ENCODE measurements around the gene TAT. TPM values are rescaled to one million over a fixed set of nuclear protein-coding genes. Genes with fewer than 3 reads are reported as not detected.
"Not testable (repeated sequence)": the region's sequence is repeated elsewhere in the genome, so short reads cannot be mapped to it uniquely, and the experiment has no call there.

The TAT gene
- total and polyA plus RNA-seq, 4 donors: 10.6 to 540 (median 433) TPM

DNA sequence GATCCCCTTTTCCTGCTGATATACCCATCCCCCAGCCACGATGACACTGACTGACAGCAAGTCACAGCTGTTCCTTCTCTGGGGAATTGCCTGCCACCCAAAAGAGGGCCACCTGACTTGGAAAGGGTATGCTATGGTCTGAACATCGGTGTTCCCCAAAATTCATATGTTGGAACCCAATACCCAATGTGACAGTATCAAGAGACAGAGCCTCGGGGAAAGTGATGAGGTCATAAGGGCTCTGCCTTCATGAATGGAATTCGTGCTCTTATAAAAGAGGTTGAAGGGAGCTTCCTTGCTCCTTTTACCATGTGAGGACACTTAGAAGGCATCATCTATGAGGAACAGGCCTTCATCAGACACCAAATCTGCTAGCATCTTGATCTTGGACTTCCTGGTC lies 41.5 kb upstream of the TAT start:
- no peak overlapping the region for H3K27ac ChIP-seq (ENCODE audit: low read depth in 1 of 2, low read length in 2 of 2)
- H3K4me3 ChIP-seq (ENCODE audit: low read depth in 1 of 3, low read length in 3 of 3): no peak overlapping the region
- no peaks in the 10 kb centered on the region for H3K36me3 ChIP-seq (ENCODE audit: control insufficient read depth in 4 of 4, insufficient read depth in 3 of 4, low read depth in 1 of 4, low read length in 3 of 4)
- peaks cover 0 to 4% (median 1%) of the 10 kb centered on the region in 4 donors for H3K4me1 ChIP-seq (ENCODE audit: control insufficient read depth in 4 of 4, insufficient read depth in 4 of 4, low read length in 3 of 4)
- DNase-seq (ENCODE audit: low spot score): no peak
- H3K9me3 ChIP-seq (ENCODE audit: control insufficient read depth in 4 of 4, low read length in 3 of 4): no peaks in the 10 kb centered on the region
- TF ChIP-seq, protein P1, sequence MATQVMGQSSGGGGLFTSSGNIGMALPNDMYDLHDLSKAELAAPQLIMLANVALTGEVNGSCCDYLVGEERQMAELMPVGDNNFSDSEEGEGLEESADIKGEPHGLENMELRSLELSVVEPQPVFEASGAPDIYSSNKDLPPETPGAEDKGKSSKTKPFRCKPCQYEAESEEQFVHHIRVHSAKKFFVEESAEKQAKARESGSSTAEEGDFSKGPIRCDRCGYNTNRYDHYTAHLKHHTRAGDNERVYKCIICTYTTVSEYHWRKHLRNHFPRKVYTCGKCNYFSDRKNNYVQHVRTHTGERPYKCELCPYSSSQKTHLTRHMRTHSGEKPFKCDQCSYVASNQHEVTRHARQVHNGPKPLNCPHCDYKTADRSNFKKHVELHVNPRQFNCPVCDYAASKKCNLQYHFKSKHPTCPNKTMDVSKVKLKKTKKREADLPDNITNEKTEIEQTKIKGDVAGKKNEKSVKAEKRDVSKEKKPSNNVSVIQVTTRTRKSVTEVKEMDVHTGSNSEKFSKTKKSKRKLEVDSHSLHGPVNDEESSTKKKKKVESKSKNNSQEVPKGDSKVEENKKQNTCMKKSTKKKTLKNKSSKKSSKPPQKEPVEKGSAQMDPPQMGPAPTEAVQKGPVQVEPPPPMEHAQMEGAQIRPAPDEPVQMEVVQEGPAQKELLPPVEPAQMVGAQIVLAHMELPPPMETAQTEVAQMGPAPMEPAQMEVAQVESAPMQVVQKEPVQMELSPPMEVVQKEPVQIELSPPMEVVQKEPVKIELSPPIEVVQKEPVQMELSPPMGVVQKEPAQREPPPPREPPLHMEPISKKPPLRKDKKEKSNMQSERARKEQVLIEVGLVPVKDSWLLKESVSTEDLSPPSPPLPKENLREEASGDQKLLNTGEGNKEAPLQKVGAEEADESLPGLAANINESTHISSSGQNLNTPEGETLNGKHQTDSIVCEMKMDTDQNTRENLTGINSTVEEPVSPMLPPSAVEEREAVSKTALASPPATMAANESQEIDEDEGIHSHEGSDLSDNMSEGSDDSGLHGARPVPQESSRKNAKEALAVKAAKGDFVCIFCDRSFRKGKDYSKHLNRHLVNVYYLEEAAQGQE (IDR thresholded peaks at IDR 0.05): no peak
- TF ChIP-seq, protein P2, sequence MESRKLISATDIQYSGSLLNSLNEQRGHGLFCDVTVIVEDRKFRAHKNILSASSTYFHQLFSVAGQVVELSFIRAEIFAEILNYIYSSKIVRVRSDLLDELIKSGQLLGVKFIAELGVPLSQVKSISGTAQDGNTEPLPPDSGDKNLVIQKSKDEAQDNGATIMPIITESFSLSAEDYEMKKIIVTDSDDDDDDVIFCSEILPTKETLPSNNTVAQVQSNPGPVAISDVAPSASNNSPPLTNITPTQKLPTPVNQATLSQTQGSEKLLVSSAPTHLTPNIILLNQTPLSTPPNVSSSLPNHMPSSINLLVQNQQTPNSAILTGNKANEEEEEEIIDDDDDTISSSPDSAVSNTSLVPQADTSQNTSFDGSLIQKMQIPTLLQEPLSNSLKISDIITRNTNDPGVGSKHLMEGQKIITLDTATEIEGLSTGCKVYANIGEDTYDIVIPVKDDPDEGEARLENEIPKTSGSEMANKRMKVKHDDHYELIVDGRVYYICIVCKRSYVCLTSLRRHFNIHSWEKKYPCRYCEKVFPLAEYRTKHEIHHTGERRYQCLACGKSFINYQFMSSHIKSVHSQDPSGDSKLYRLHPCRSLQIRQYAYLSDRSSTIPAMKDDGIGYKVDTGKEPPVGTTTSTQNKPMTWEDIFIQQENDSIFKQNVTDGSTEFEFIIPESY (IDR thresholded peaks at IDR 0.05): no peak
- TF ChIP-seq SP1 (IDR thresholded peaks at IDR 0.05): no peak
- TF ChIP-seq EGR1 (IDR thresholded peaks at IDR 0.05; ENCODE audit: low read depth in 2 of 2): no peak
- no peak for TF ChIP-seq RAD21 (IDR thresholded peaks at IDR 0.05)
- TF ChIP-seq JUND (IDR thresholded peaks at IDR 0.05): no peak
- TF ChIP-seq HNF4A (conservative IDR thresholded peaks at IDR 0.05): no peak
- TF ChIP-seq HNF4G (IDR thresholded peaks at IDR 0.05): no peak
- WGBS: 83% methylated on average over 4 of the region's 4 CpGs
- H3K27me3 ChIP-seq (ENCODE audit: control insufficient read depth in 4 of 4, insufficient read depth in 4 of 4, low read length in 3 of 4): no peaks in the 10 kb centered on the region
- H3K9ac ChIP-seq (ENCODE audit: low read depth in 1 of 2, low read length in 2 of 2): no peak overlapping the region

DNA sequence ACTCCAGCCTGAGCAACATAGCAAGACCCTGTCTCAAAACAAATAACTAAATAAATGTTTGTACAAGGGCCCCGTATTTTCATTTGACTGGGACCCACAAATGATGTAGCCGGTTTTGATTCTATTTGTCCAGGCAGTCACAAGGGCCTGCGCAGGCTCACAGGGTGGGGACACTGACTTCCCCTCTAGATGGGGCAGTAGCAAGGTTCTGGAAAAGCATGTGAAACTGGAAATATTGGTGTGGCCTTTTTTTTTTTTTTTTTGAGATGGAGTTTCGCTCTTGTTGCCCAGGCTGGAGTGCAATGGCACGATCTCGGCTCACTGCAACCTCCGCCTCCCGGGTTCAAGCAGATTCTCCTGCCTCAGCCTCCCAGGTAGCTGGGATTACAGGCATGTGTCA lies 38.1 kb upstream of the TAT start:
- not testable (repeated sequence) for H3K4me3 ChIP-seq (ENCODE audit: low read depth in 1 of 3, low read length in 3 of 3); H3K27ac ChIP-seq (ENCODE audit: low read depth in 1 of 2, low read length in 2 of 2); H3K9me3 ChIP-seq (ENCODE audit: control insufficient read depth in 4 of 4, low read length in 3 of 4); DNase-seq (ENCODE audit: low spot score); H3K9ac ChIP-seq (ENCODE audit: low read depth in 1 of 2, low read length in 2 of 2); H3K36me3 ChIP-seq (ENCODE audit: control insufficient read depth in 4 of 4, insufficient read depth in 3 of 4, low read depth in 1 of 4, low read length in 3 of 4); H3K27me3 ChIP-seq (ENCODE audit: control insufficient read depth in 4 of 4, insufficient read depth in 4 of 4, low read length in 3 of 4)
- 92% methylated on average over 8 of the region's 8 CpGs for WGBS
- H3K4me1 ChIP-seq (ENCODE audit: control insufficient read depth in 4 of 4, insufficient read depth in 4 of 4, low read length in 3 of 4): peaks cover 1 to 11% (median 8%) of the 10 kb centered on the region in 4 donors

DNA sequence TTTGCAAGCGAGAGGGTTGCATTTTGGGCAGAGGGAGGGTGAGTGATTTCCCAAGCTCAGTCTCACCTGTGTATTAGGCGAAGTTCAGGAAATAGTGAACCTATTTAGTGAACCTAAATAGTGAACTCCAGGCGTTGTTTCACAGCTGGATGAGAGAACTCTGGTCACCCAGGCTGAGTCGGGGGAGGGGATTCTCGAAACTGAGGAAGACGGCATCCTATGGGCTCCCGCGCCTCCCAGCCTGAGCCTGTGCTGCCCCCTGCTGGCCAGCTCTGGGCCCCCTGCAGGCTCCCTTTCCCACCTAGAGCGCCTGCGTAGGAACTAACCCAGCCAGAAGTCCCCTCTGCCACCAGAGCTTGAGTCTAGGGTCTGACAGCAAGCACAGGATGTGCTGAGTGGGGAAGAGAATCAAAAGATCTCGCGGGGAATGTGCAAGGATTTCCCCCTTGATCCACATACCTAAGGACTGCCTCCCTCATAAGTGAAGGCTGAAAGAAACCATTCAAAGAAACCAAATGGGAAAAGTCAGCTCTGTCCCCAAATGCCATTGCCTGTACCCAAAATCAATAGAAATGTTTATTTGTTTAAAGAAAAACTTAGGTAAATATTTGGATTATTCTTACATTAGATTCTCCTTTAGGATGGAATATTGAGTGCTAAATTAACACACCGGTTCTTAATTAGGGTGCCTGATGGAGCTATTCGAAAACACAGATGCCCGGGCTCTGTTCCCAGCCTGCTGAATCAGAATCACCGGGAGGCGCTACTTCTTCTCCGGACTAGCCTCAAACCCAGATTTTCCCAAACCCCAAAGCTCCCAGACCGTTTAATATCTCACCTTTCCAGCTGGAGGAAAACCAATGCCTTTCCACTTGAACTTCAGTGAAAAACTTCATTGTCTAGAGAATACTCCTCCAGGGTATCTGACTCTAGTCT lies 34.3 kb upstream of the TAT start:
- peaks cover 1 to 11% (median 8%) of the 10 kb centered on the region in 4 donors for H3K4me1 ChIP-seq (ENCODE audit: control insufficient read depth in 4 of 4, insufficient read depth in 4 of 4, low read length in 3 of 4)
- DNase-seq (ENCODE audit: low spot score): peak; percentile 83
- H3K9ac ChIP-seq (ENCODE audit: low read depth in 1 of 2, low read length in 2 of 2): no peak overlapping the region
- H3K9me3 ChIP-seq (ENCODE audit: control insufficient read depth in 4 of 4, low read length in 3 of 4): no peaks in the 10 kb centered on the region
- WGBS: 10% methylated on average over 19 of the region's 19 CpGs
- no peaks in the 10 kb centered on the region for H3K27me3 ChIP-seq (ENCODE audit: control insufficient read depth in 4 of 4, insufficient read depth in 4 of 4, low read length in 3 of 4)
- no peak overlapping the region for H3K27ac ChIP-seq (ENCODE audit: low read depth in 1 of 2, low read length in 2 of 2)
- H3K4me3 ChIP-seq (ENCODE audit: low read depth in 1 of 3, low read length in 3 of 3): peak overlapping the region in 1 of 3 donors; percentile 7
- H3K36me3 ChIP-seq (ENCODE audit: control insufficient read depth in 4 of 4, insufficient read depth in 3 of 4, low read depth in 1 of 4, low read length in 3 of 4): no peaks in the 10 kb centered on the region
- TF ChIP-seq GABPA (IDR thresholded peaks at IDR 0.05 in 1 of 2, conservative IDR thresholded peaks at IDR 0.05 in 1 of 2) (no peak), FOXA2 (IDR thresholded peaks at IDR 0.05) (no peak), YY1 (IDR thresholded peaks at IDR 0.05) (no peak), TAF1 (conservative IDR thresholded peaks at IDR 0.05) (no peak), FOXA1 (IDR thresholded peaks at IDR 0.05) (peak; percentile 12), NR2F2 (IDR thresholded peaks at IDR 0.05) (no peak), SP1 (IDR thresholded peaks at IDR 0.05) (peak; percentile 36), RAD21 (IDR thresholded peaks at IDR 0.05) (peak; percentile 96 to 98), JUND (IDR thresholded peaks at IDR 0.05) (no peak)
- TF ChIP-seq, protein P3, sequence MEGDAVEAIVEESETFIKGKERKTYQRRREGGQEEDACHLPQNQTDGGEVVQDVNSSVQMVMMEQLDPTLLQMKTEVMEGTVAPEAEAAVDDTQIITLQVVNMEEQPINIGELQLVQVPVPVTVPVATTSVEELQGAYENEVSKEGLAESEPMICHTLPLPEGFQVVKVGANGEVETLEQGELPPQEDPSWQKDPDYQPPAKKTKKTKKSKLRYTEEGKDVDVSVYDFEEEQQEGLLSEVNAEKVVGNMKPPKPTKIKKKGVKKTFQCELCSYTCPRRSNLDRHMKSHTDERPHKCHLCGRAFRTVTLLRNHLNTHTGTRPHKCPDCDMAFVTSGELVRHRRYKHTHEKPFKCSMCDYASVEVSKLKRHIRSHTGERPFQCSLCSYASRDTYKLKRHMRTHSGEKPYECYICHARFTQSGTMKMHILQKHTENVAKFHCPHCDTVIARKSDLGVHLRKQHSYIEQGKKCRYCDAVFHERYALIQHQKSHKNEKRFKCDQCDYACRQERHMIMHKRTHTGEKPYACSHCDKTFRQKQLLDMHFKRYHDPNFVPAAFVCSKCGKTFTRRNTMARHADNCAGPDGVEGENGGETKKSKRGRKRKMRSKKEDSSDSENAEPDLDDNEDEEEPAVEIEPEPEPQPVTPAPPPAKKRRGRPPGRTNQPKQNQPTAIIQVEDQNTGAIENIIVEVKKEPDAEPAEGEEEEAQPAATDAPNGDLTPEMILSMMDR (IDR thresholded peaks at IDR 0.05; ENCODE audit: low read depth, low read length, missing input control): peak; percentile 90
- TF ChIP-seq, protein P4, sequence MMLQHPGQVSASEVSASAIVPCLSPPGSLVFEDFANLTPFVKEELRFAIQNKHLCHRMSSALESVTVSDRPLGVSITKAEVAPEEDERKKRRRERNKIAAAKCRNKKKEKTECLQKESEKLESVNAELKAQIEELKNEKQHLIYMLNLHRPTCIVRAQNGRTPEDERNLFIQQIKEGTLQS (IDR thresholded peaks at IDR 0.05): no peak

Data from liver (tissue), 9 donors.